ENCODE measurements around the gene STX8. TPM values are rescaled to one million over a fixed set of nuclear protein-coding genes. Genes with fewer than 3 reads are reported as not detected.

Gene STX8
- total RNA-seq, 1 donor from 2014 or later: 31.2 TPM

DNA sequence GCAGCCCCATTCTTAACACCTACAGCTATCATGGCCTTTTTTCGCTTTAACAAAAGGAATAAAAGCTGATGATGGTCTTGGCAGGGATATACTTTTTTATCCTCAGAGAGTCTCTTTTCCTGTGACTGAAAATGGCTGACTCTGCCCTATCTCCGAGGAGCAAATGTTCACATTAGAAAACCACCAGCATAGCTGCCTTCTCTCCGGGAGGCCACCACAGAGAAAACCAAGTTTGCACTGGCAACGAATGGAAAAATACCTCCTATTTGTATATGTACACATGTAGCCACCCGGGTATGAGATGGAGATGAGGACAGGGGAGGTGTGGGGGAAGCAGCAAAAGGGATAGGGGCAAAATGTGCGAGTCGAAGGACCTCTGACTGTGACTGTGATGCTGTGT lies 88.2 kb downstream of the STX8 start:
- Histone ChIP-seq H3K4me1 (no peaks in the 10 kb centered on the region), H3K27ac (no peak overlapping the region), H3K27me3 (no peaks in the 10 kb centered on the region), H3K4me3 (no peak overlapping the region), H3K36me3 (peaks cover 0 to 17% of the 10 kb centered on the region in 2 donors), H3K9me3 (no peaks in the 10 kb centered on the region)
- intact Hi-C loops (cut with DNase I): no loop called here
- DNase-seq (ENCODE audit: extremely low spot score in 2 of 2): no peak
- TF ChIP-seq POLR2AphosphoS5 (IDR thresholded peaks at IDR 0.05; ENCODE audit: insufficient read depth in 1 of 2, low read depth in 1 of 2) (no peak), POLR2A (IDR thresholded peaks at IDR 0.05) (no peak)
- TF ChIP-seq, protein P1, sequence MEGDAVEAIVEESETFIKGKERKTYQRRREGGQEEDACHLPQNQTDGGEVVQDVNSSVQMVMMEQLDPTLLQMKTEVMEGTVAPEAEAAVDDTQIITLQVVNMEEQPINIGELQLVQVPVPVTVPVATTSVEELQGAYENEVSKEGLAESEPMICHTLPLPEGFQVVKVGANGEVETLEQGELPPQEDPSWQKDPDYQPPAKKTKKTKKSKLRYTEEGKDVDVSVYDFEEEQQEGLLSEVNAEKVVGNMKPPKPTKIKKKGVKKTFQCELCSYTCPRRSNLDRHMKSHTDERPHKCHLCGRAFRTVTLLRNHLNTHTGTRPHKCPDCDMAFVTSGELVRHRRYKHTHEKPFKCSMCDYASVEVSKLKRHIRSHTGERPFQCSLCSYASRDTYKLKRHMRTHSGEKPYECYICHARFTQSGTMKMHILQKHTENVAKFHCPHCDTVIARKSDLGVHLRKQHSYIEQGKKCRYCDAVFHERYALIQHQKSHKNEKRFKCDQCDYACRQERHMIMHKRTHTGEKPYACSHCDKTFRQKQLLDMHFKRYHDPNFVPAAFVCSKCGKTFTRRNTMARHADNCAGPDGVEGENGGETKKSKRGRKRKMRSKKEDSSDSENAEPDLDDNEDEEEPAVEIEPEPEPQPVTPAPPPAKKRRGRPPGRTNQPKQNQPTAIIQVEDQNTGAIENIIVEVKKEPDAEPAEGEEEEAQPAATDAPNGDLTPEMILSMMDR (IDR thresholded peaks at IDR 0.05): no peak

DNA sequence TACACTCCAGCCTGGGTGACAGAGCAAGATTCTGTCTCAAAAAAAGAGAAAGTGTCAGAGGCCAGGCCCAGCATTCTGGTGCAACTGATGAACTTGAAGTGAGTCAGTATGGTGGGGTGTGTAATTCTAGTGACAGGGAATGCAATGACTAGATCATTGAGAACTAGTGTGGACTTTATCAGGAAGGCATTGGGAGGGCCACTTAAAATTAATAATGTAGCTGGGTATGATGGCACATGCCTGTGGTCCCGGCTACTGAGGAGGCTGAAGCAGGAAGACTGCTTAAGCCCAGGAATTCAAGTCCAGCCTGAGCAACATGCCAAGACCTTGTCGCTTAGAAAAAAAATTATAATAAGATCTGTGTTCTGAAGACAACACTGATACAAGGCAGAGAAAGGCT lies 90.8 kb downstream of the STX8 start:
- H3K36me3 ChIP-seq: no peaks in the 10 kb centered on the region
- TF ChIP-seq POLR2AphosphoS5 (IDR thresholded peaks at IDR 0.05; ENCODE audit: insufficient read depth in 1 of 2, low read depth in 1 of 2) (no peak), POLR2A (IDR thresholded peaks at IDR 0.05) (no peak)
- TF ChIP-seq, protein P1 (IDR thresholded peaks at IDR 0.05): no peak
- no peaks in the 10 kb centered on the region for H3K9me3 ChIP-seq
- H3K27ac ChIP-seq: no peak overlapping the region
- DNase-seq (ENCODE audit: extremely low spot score in 2 of 2): no peak
- no peaks in the 10 kb centered on the region for H3K27me3 ChIP-seq
- no peak overlapping the region for H3K4me3 ChIP-seq
- intact Hi-C loops (cut with DNase I): no loop called here
- H3K4me1 ChIP-seq: no peaks in the 10 kb centered on the region

DNA sequence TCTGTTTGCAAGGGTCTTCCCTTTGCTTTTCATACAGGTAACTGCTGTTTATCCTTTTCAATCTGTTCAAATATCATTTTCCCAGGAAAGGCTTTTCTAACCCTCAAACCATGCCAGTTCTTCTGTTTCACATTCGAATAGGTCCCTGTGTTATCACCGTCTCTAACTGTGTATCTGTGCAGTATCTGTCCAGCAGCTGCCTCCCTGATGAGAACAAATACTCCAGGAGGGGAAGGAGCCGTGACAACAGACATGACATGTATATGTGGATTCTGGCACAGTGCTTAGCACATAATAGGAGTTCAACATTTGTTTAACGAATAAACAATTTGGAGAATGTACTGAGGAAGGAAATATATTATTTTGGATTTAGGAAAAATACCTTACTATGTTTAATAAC lies 95.7 kb downstream of the STX8 start:
- no peaks in the 10 kb centered on the region for H3K36me3 ChIP-seq
- no peak overlapping the region for H3K27ac ChIP-seq
- DNase-seq (ENCODE audit: extremely low spot score in 2 of 2): no peak
- intact Hi-C loops (cut with DNase I): no loop called here
- no peaks in the 10 kb centered on the region for H3K27me3 ChIP-seq
- no peak overlapping the region for H3K4me3 ChIP-seq
- H3K4me1 ChIP-seq: no peaks in the 10 kb centered on the region
- no peaks in the 10 kb centered on the region for H3K9me3 ChIP-seq
- TF ChIP-seq POLR2A (IDR thresholded peaks at IDR 0.05): no peak

DNA sequence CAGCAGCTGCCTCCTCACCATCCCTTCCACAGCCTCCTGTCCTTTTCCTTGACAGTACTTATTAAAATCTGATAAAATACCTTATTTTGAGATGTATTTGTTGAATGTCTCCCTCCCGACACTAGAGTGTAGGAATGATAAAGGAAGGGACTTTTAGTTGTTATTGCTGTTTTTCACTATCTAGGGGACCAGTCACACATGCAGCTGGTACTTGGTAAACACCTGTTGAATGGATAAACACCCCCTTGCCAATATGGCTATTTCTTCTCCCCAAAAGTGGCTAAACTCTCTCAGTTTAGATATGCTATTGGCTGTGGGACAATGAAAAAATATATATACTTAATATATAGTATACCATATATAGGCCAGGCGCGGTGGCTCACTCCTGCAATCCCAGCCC lies 96.7 kb downstream of the STX8 start:
- no peaks in the 10 kb centered on the region for H3K4me1 ChIP-seq
- no peaks in the 10 kb centered on the region for H3K9me3 ChIP-seq
- H3K27me3 ChIP-seq: no peaks in the 10 kb centered on the region
- H3K4me3 ChIP-seq: no peak overlapping the region
- no peaks in the 10 kb centered on the region for H3K36me3 ChIP-seq
- TF ChIP-seq POLR2A (IDR thresholded peaks at IDR 0.05) (no peak), POLR2AphosphoS5 (IDR thresholded peaks at IDR 0.05; ENCODE audit: insufficient read depth in 1 of 2, low read depth in 1 of 2) (no peak)
- TF ChIP-seq, protein P1 (IDR thresholded peaks at IDR 0.05): no peak
- H3K27ac ChIP-seq: no peak overlapping the region
- no peak for DNase-seq (ENCODE audit: extremely low spot score in 2 of 2)
- intact Hi-C loops (cut with DNase I): no loop called here

DNA sequence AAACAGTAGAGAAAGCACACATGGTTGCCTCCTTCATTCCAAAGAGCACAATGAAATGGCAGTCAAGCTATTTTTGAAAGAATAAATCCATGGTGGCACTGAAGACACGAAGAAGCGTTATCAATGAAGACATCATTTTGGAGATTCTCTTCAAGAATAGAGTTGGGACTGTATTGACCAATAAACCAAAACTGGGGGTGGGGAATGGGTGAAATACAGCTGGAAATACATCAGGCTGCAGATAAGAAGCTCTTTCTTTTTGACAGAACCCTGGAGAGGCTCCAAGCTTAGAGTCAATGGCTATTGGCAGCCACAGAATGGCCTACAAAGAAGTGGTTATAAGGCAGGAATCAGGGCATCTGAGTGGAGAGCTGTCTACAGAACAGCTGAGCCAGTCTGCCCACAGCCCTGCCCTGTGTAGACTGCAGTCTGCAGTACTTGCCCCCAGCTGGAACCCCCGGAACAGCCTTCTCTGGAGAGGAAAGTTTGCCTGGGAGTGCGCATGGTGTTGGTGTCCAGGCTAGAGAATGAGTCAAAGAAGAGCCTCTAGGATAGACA lies 100.4 kb downstream of the STX8 start:
- no peaks in the 10 kb centered on the region for H3K36me3 ChIP-seq
- no peak for DNase-seq (ENCODE audit: extremely low spot score in 2 of 2)

More for the DNA sequence above, 100.4 kb downstream of the STX8 start:
- Histone ChIP-seq H3K4me1 (no peaks in the 10 kb centered on the region), H3K4me3 (no peak overlapping the region), H3K9me3 (no peaks in the 10 kb centered on the region), H3K27me3 (no peaks in the 10 kb centered on the region), H3K27ac (no peak overlapping the region)
- no peak for TF ChIP-seq POLR2AphosphoS5 (IDR thresholded peaks at IDR 0.05; ENCODE audit: insufficient read depth in 1 of 2, low read depth in 1 of 2)
- TF ChIP-seq, protein P1 (IDR thresholded peaks at IDR 0.05): no peak
- no peak for TF ChIP-seq POLR2A (IDR thresholded peaks at IDR 0.05)
- intact Hi-C loops (cut with DNase I): no loop called here

All from vagina (tissue), 2 donors.